Left renal cortex interstitium (tissue), 4 donors: ENCODE measurements around the gene NAV2. TPM values are rescaled to one million over a fixed set of nuclear protein-coding genes. Genes with fewer than 3 reads are reported as not detected.

Experiments
- DNase-seq, 4 donors: peaks; one replicate each; pipeline ENCODE4 v3.0.0-alpha.2; 2013; ENCODE audit warnings: low read depth in 4 of 4, low spot score in 2 of 4, missing footprints in 1 of 4
- polyA plus RNA-seq, 4 donors: library from polyadenylated mRNA; unstranded; fragments of 120-200 nt; gene quantifications; one replicate each; pipeline ENCODE4 v1.2.1, GENCODE V29; 2013; ENCODE audit not compliant: insufficient read length in 4 of 4

NAV2 gene
- polyA plus RNA-seq, 4 donors: 29.7 to 61.7 (median 39.1) TPM

DNA sequence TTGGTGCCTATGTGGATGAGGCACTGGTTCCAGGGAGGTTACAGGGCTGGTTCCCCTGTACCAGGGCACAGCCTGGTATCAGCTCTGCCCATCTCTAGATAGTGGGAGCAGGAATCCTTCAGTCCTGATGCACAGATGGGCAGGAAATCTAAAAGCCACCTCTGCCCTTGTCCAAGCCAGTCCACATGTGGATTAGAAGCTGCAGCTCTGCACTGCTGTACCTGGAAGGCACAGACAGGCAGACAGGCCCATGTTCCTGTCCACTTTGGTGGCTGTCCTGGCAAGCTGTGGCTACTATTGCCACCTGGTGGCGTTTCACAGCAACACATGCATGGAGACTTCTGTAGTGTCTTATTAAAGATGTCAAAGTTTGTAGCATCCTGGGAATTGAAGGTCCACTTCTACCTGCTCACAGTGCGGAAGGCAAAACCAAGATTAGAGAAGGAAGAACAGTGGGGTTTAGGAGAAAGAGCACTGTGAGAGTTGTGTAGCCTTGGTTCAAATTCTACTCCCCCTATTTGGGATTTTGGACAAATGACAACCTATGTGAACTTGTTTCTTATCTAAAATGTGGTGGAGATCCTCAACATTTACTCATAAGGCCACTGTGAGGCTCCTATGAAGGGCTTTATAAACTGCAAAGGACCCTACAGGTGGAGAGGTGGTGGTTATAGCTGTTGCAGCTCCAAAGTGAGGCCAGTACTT is 30.1 kb downstream of the NAV2 start:
- DNase-seq: peak; percentile 17 to 49 (median 30)

DNA sequence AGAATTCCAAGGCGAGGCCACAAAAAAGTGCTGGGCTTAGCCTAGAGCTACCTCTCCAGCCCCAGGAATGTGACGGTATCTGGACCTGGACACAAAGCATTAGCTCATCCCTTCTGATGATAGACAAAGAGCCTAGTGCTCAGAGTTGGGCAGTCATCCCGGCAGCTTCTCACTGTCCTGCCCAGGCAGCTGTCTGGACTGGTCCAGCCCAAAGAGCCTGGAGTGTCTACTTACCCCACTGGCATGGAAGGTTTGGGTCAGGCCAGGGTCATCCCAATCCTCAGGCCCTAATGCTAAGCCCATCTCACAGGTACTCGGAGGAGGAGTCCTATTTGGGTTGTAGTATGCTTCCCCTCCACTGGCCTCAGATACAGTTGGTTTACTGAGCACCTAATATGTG is 31.0 kb downstream of the NAV2 start:
- no peak for DNase-seq

DNA sequence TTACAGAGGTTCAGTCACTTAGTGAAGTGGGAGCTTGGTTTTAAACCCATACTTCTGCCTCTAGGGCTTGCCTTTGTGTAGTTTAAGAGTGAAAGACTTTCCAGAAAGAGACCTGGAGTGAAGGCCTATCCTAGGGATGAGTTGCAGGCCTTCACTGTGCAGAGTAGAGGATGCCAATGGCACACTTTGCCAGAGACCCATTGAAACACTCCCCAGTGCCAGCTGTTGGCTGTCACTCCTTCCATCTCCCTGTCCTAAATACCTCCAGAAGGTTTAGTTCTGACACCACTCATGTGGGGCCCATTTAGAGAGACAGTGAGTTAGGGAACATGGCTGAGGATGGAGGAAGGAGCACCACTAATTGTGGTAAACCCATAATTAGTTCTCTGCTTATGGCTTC is 31.5 kb downstream of the NAV2 start:
- no peak for DNase-seq

DNA sequence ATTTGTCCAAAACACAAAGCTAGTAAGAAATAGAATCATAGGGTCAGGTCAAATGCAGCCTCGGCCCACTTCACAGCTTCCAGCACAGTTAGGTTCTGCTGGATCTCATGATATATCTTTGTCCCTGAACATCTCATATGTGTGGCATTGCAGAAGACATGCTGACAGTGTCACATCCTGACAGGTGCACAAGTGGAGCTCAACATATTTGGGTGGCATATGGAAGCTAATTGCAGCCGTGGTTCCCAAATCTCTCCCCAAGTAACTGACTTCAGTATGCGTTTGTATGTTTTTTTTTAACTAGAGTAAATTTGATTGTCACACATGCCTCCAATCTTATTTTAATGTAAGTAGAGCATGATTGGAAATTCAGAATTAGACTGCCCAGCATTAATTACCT is 33.4 kb downstream of the NAV2 start:
- DNase-seq: no peak

DNA sequence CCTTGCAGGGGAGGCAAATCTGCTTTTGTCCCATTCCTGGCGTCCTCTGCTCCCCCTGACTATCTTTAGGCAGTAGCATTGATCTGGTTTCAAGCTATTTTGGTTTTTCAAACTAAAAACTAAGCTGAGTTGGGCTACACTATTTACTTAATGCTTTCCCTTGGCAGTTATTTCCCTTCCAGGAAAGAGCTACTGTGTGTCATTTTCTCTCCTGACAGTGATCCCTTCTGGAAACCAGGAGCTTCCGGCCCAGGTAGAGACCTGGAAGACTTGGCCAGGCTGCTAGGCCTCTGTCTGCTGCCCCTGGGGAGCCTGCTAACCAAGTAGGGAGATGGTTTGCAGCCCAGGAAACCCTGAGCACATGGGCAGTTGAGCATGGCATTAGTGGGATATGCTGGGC is 35.0 kb downstream of the NAV2 start:
- DNase-seq: no peak

DNA sequence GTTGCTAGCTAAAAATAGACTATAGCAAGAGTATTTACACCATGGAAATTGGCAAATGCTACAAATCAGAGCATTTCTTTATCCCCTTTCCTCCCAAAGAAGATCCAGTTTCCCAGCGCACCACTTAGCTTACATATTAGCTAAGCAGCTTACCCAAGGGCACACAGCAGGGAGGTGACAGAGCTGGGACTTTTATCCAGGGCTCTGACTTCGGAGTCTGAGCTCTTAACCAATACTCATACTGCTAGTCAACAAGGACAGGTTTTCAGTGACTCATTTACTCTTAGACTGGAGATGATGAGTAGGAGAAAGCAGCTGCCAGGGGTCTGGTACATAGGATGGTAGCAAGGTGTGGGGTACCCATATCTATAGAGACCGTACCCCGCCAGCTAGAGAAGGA is 38.4 kb downstream of the NAV2 start:
- no peak for DNase-seq

DNA sequence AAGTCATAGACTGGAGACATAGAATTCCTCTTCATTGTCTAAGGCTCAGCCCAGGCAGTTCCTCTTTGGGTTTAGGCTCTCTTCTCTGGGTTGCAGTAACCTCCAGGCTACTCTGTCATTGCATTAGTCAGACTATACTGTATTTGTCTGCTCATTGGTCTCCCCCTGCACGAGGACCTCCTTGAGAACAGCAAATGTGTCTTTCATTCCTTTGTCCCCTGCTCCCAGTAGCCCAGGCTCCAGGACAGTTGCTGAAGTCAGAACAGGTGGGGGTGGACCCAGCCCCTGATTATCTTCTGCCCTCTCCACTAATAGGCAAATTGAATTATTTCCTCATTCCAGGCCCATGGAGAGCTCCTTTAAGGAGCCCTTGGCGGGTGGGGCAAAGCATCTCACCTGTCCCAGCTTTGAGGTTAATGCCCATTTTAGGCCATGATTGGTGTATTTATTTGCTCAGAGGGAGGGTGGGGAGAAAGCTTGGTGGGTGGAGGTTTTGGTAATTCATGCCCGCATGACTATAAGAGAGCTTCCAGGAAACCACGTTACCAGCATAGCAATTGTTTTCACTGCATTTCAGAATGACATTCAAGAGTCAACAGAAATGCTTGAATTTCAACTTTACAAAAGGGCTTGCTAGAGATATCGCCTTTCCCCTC is 40.9 kb downstream of the NAV2 start:
- no peak for DNase-seq

DNA sequence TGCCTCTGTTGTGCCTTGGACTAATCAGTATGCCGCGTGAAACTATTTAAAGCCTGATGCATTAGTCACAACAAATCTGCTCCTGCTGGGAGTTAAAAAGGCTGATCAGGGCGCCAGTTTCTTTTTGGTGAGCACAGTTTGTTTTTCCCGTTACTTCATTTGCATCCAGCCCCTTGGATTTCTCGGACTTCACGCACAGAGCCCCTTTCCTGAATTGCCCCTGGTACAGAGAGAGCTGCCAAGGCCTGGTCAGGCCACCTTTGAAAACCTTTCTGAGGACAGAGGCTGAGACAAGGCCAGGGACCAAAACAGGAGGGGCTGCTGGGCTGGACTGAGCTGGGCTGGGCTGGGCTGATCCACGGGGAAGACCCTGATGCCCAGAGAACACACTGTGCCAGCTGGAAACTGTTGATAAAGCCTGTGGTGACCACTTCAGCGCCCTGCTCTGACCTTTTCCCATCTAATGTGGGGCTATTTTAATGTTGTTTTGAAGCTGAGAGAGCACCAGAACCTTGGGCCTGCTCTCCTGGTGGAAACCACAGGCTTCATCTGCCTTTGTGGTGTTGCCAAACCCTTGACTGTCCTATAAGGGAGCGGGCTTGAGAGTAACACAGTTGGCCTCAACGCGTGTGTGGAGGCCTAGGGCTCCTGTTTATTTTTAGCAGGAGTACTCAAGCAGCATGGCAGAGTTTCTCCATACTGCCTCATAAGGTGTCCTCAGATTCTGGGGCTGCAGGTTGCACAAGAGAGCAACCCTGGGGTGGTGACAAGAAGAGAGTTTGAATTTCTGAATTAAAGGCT is 44.2 kb downstream of the NAV2 start:
- no peak for DNase-seq

DNA sequence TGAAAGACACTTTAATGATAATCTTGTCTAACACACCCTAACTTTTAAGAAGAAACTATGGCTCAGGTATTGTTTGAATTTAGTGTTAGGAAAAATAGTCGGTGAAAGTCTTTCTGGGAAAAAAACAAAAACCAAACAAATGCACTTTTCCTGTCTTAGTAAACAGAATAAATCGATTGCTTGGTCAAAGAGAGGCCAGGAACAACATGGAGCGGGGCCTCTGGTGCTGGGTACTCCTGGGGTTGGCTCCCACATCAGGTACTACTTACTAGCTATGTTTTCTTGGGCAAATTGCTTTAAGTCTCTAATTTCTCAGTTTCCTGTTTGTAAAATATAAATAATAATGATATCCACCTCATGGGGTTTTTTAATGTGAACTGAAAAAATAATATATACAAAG is 46.8 kb downstream of the NAV2 start:
- no peak for DNase-seq

DNA sequence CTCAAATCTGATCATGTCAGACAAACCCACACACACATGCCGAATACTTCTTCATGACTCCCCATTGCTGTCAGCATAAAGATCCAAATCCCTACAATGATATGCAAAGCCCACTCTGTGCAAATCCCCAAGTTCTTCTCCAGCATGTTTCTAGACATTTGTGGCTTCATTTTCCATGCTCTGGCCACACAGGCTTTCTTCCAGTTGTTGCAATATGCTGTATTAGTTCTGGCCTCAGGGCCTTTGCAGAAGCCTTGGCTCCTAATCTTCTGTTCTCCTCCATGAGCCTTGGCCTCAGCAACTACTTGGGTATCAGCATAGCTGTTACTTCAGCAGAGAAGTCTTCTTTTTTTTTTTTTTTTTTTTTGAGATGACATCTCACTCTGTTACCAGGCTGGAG is 49.6 kb downstream of the NAV2 start:
- no peak for DNase-seq

DNA sequence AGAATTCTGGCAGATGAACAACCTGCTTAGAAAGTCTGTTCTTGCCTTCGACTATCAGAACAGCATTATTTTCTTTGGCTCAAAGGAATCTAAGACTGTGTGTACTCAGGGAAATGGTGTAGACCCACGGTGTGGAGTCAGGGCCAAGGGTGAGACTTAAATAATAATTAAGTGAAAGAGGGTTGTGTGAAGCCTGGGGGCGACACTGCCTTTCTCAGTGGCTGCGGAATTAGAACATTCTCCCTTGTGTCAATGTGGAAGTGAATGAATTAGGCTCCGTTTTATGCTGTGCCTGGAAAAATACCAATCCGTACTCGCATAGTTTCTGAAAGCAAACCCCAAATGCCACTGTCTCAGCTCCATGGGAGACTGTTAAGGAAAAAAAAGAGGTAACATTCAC is 50.7 kb downstream of the NAV2 start:
- no peak for DNase-seq

DNA sequence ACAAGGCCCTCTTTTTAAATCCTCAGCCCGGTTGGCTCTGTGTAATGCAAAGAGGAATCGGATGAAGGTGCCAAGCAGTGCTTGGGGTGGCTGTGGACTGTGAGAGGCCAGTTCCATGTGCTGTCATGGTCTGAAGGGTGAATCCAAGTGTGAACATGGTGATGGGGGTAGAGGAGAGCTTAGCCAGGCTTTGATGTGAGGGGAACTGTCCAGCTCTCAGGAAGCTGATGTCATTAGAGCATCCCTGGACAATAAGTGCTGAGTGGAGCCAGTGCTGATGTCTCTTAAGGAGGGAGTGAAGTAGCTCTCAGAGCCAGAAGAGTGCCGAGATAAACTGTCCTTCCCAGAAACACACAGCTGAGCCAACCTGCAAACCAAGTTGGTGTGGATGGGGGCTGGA is 53.6 kb downstream of the NAV2 start:
- no peak for DNase-seq

DNA sequence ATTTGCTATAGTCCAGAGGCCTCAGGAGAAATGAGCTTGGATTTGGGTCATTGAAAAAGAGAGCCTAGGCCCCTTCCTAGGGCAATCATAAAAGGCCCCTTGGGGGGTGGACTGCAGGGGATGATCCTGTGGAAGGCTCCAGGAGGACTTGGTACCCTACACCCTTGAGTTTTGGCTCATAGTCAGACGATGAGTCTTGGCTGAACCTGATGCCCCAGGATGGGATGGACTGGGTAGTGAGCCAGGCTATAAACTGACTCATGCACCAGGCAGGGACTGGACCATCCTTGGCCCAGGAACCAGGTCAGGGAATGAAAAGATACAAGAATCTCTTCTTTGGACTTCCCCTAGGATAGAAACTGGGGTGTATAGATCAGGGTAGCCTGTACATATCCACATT is 54.2 kb downstream of the NAV2 start:
- no peak for DNase-seq

DNA sequence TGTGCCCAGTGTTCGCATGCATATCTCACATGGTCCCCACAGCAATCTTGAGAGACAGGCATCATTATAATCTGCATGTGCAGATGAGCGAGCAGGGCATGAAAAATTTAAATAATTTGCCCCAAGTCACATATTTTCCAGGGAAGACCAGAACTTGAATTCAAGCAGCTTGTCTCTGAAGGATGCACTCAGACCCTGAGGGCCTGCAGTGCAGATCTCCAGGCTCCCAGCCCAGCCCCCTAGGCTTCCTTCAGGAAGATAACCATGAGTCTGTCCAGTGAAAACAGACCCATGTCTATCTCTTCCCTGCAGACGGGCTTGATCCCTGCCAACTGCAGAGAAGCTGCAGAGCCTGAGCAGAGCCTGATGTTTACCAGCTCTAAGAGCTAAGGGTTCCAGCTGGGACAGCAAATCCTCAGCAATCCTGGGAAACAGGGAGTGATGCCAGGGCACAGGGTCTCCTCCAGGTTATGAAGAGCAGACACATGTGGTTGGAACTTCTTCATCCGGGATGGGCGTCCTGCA is 55.1 kb downstream of the NAV2 start:
- DNase-seq: no peak

DNA sequence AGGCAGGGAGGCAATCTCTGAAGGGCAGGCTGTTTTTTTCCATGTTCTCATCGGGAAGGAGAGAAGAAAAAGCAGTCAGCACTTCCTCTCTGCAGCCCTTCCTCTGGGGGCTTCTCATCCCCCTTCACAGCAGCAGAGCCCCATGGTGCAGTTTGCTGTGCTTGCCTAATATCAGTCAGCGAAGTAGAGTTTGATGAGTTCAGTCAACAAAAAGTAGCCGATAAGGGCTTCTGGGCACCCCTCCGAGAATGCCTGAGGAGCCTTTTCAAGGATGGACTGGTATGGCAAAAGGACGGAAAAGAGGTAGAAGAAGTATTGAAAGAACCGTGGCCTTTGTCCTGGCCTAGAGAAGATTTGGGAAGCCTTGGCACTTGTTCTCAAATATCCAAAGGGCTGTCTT is 55.6 kb downstream of the NAV2 start:
- DNase-seq: no peak

DNA sequence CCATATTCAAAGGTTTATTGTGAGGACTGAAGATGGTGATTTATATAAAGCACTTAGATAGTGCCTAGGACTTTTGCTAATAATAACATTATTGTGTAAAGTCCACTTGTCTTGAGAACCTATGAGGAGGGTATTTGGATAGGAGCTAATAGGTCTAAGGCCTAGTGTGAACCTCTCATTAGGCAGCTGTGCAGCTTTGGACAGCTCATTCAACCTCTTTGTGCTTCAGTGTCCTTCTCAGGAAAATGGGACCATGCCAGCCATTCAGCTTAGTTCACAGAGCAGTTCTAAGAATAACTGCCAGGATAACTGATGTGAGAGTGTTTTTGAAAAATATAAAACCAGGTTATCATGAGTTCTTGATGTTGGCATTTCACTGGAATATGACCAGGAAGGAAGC is 56.2 kb downstream of the NAV2 start:
- no peak for DNase-seq

DNA sequence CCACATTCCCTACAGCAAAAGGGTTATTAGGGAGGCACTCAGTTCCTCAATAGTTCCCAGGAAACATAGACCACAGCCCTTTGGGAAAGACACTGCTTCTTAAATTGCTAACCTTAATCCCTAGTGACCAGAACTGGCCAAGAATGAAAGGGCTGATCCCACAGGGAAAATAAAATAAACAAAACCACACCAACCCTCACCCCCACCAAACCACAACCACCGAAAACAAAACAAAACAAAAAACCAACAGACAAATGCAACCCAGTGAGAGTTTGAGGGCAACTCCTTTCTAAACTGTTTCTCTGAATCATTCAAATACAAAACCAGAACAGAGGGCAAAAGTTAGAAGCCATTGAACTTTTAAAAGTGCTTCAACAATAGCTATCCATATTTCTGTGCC is 57.2 kb downstream of the NAV2 start:
- no peak for DNase-seq

DNA sequence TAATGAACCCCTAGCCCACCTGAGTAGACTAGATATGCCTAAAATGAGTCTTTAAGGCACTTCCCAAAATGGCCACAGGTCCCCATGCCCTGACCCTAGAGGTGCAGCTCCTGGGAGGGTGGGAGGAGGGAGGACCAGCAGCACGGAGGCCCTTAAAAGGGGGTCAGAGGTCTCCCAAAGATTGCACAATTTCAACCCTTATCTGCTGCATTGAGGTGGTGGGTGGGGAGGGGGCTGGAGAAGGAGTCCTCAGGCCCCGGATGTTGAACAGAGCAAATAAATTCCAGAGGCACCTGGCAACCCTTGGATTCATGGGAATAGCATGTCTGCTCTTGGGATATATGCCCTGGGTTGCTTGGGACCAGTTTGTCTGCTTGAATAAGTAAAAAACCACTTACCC is 57.6 kb downstream of the NAV2 start:
- no peak for DNase-seq

DNA sequence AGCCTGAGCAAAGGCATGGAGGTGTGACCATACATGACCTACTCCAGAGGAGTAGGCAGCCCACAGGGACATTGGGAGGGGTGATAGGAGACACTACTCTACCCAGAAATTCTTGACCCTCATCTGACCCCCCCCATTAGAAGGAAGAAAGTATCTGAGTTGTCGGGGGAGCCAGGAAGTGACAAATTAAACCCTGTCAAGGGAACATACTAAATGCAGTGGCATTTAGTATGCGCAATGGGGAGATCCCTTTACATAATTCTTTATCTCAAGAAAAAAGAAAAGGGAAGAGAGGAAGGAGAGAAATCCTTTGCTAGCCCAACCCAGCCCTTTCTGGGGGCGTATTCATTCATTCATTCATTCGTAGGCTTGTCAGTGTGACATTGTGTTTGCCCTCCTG is 58.8 kb downstream of the NAV2 start:
- DNase-seq: no peak

DNA sequence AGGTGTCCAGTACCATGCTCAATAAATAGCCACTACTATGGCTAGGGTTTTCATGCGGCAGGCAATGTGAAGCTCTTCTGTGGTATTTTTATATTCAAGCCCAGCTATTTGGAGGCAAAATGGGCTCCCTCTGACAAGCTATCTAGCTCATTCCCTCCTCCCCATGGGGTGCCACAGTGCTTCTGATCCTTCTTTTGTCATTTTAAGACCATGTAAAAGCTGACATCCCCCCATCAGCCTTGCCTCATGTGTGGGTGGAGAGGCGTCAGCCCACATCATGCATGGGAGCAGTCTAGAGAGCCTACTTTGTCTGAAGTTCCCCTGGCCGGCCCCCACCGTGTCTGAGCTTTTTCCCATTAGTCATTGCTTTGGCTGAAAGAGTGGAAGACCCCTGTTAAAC is 59.8 kb downstream of the NAV2 start:
- no peak for DNase-seq

DNA sequence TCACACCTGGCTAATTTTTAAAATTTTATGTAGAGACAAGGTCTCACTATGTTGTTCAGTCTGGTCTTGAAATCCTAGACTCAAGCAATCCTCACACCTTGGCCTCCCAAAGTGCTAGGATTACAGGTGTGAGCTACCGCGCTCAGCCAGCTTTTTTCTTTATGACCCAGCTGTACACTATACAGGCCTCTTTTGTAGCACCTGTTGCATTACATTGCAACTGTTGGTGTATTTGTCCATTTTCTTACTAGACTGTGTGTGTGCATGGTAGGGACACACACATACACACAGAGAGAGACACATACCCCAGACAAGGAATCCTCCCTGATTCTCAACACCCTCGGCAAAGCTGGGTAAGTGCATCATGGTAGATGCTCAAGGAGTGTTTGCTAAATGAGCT is 61.7 kb downstream of the NAV2 start:
- DNase-seq: no peak
